ENCODE measurements around the gene FFAR1. TPM values are rescaled to one million over a fixed set of nuclear protein-coding genes. Genes with fewer than 3 reads are reported as not detected.

The FFAR1 gene
- polyA plus RNA-seq, 1 donor from 2014 or later = not detected

- H3K27ac ChIP-seq (ENCODE audit: low read length) = no peak overlapping the region
- no peak overlapping the region for H3K4me3 ChIP-seq (ENCODE audit: low read length)
- H3K9me2 ChIP-seq (ENCODE audit: insufficient read depth, low read length) = no peaks in the 10 kb centered on the region
- H3K9ac ChIP-seq (ENCODE audit: low read length) = no peak overlapping the region
- no peaks in the 10 kb centered on the region for H3K27me3 ChIP-seq (ENCODE audit: insufficient read depth, low read depth, low read length)
- no peaks in the 10 kb centered on the region for H4K20me1 ChIP-seq (ENCODE audit: insufficient read depth)
- no peak for TF ChIP-seq TAF1 (IDR thresholded peaks at IDR 0.05; ENCODE audit: low read depth)
- TF ChIP-seq EP300 (conservative IDR thresholded peaks at IDR 0.05; ENCODE audit: poor library complexity, severe bottlenecking) = no peak
- H3K4me2 ChIP-seq (ENCODE audit: low read length) = no peak overlapping the region
- H3K36me3 ChIP-seq (ENCODE audit: insufficient read depth, low read length) = no peaks in the 10 kb centered on the region
- no peak overlapping the region for H2AFZ ChIP-seq (ENCODE audit: low read depth, low read length)
- H3K9me3 ChIP-seq (ENCODE audit: low read length) = no peaks in the 10 kb centered on the region
- no peaks in the 10 kb centered on the region for H3F3A ChIP-seq (ENCODE audit: insufficient read depth, low read length, poor library complexity, severe bottlenecking)
- no peaks in the 10 kb centered on the region for H3K79me2 ChIP-seq (replicated peaks; ENCODE audit: insufficient read depth, low read length)
Measured at GRCh38 chr19:35349614-35350521, 2.2 kb downstream of the FFAR1 start.

- Histone ChIP-seq H4K20me1 (ENCODE audit: insufficient read depth) (no peaks in the 10 kb centered on the region), H3K27me3 (ENCODE audit: insufficient read depth, low read depth, low read length) (no peaks in the 10 kb centered on the region), H3K27ac (ENCODE audit: low read length) (no peak overlapping the region), H3F3A (ENCODE audit: insufficient read depth, low read length, poor library complexity, severe bottlenecking) (no peaks in the 10 kb centered on the region), H3K79me2 (replicated peaks; ENCODE audit: insufficient read depth, low read length) (no peaks in the 10 kb centered on the region), H3K9ac (ENCODE audit: low read length) (no peak overlapping the region), H3K9me3 (ENCODE audit: low read length) (no peaks in the 10 kb centered on the region), H3K4me2 (ENCODE audit: low read length) (no peak overlapping the region), H3K9me2 (ENCODE audit: insufficient read depth, low read length) (no peaks in the 10 kb centered on the region), H3K36me3 (ENCODE audit: insufficient read depth, low read length) (no peaks in the 10 kb centered on the region), H3K4me3 (ENCODE audit: low read length) (no peak overlapping the region), H2AFZ (ENCODE audit: low read depth, low read length) (no peak overlapping the region)
- TF ChIP-seq SMC3 (conservative IDR thresholded peaks at IDR 0.05; ENCODE audit: poor library complexity) (no peak), CTCF (IDR thresholded peaks at IDR 0.05; ENCODE audit: poor library complexity, severe bottlenecking) (no peak), EZH2 (IDR thresholded peaks at IDR 0.05; ENCODE audit: borderline replicate concordance, insufficient read depth, low read length, poor library complexity, severe bottlenecking) (no peak), EP300 (conservative IDR thresholded peaks at IDR 0.05; ENCODE audit: poor library complexity, severe bottlenecking) (no peak), POLR2AphosphoS5 (IDR thresholded peaks at IDR 0.05) (no peak), RAD21 (conservative IDR thresholded peaks at IDR 0.05) (no peak), MXI1 (conservative IDR thresholded peaks at IDR 0.05; ENCODE audit: poor library complexity, severe bottlenecking) (no peak), TAF1 (IDR thresholded peaks at IDR 0.05; ENCODE audit: low read depth) (no peak), REST (IDR thresholded peaks at IDR 0.05; ENCODE audit: borderline replicate concordance) (no peak)
Measured at GRCh38 chr19:35350591-35350990, 2.9 kb downstream of the FFAR1 start.

Data from neural cell (in vitro differentiated cells).